ENCODE measurements around the gene TMEM17. TPM values are rescaled to one million over a fixed set of nuclear protein-coding genes. Genes with fewer than 3 reads are reported as not detected.

The TMEM17 gene
- total RNA-seq, 2 experiments from 2014 or later, result 0.21 TPM; not detected in 1

- Mint-ChIP-seq H3K27ac (no peak overlapping the region), H3K36me3 (ENCODE audit: low read depth) (no peaks in the 10 kb centered on the region), H3K9me3 (no peaks in the 10 kb centered on the region), H3K27me3 (ENCODE audit: low read depth) (no peaks in the 10 kb centered on the region), H3K4me1 (ENCODE audit: low read depth) (no peaks in the 10 kb centered on the region), H3K4me3 (no peak overlapping the region)
- no peak for DNase-seq
- intact Hi-C loops (cut with micrococcal nuclease), result no loop called here
- CTCF ChIA-PET, result interaction anchor here (1.4 kb wide), 1 partner anchor 9 kb away, joined by 4 read pairs; no protein-coding TSS in a partner anchor
Observed at GRCh38 chr2:62467100-62467474, 38.9 kb downstream of the TMEM17 start.

- H3K36me3 Mint-ChIP-seq (ENCODE audit: low read depth), result no peaks in the 10 kb centered on the region
- H3K9me3 Mint-ChIP-seq, result no peaks in the 10 kb centered on the region
- no peak for DNase-seq
- CTCF ChIA-PET, result interaction anchor here (1.2 to 1.4 kb wide), 2 partner anchors 9 to 10 kb away, joined by 4 read pairs; no protein-coding TSS in a partner anchor
- no peaks in the 10 kb centered on the region for H3K27me3 Mint-ChIP-seq (ENCODE audit: low read depth)
- H3K4me3 Mint-ChIP-seq, result no peak overlapping the region
- no peak overlapping the region for H3K27ac Mint-ChIP-seq
- intact Hi-C loops (cut with micrococcal nuclease), result no loop called here
- no peaks in the 10 kb centered on the region for H3K4me1 Mint-ChIP-seq (ENCODE audit: low read depth)
Observed at GRCh38 chr2:62466503-62466854, 39.5 kb downstream of the TMEM17 start.

- Mint-ChIP-seq H3K27ac (no peak overlapping the region), H3K36me3 (ENCODE audit: low read depth) (no peaks in the 10 kb centered on the region), H3K27me3 (ENCODE audit: low read depth) (no peaks in the 10 kb centered on the region), H3K4me3 (no peak overlapping the region), H3K9me3 (no peaks in the 10 kb centered on the region), H3K4me1 (ENCODE audit: low read depth) (no peaks in the 10 kb centered on the region)
- DNase-seq, result no peak
- CTCF ChIA-PET, result interaction anchor here (1.2 to 1.4 kb wide), 2 partner anchors 8 to 9 kb away, joined by 4 read pairs; no protein-coding TSS in a partner anchor
- intact Hi-C loops (cut with micrococcal nuclease), result no loop called here
Observed at GRCh38 chr2:62465741-62466502, 40.1 kb downstream of the TMEM17 start.

DNA sequence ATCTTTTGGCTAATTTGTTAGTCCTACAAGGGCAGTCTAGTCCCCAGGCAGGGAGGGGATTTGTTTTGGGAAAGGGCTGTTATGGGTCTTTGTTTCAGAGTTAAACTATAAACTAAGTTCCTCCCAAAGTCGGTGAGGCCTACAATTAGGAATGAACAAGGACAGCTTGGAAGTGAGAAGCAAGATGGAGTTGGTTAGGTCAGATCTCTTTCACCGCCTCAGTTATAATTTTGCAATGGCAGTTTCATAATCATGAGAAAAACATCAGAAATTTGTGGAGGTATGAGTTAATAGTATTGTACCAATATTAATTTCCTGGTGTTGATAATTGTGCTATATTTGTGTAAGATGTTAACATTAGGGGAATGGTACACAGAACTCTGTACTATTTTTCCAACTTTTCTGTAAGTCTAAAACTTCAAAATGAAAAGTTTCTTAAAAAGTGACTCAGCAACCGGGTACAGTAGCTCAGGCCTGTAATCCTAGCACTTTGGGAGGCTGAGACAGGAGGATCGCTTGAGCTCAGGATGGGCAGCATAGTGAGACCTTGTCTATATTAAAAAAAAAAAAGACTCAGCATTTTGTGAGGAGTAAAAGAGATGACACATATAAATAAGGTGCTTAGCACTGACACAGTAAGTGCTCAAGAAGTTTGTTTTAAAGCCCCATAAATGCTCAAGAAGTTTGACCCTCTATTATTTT, 40.8 kb downstream of the TMEM17 start:
- CTCF ChIA-PET, result interaction anchor here (1.2 kb wide), 1 partner anchor 9 kb away, joined by 4 read pairs; no protein-coding TSS in a partner anchor
- H3K4me1 Mint-ChIP-seq (ENCODE audit: low read depth), result no peaks in the 10 kb centered on the region
- H3K27ac Mint-ChIP-seq, result no peak overlapping the region
- no peak overlapping the region for H3K4me3 Mint-ChIP-seq
- intact Hi-C loops (cut with micrococcal nuclease), result no loop called here
- no peaks in the 10 kb centered on the region for H3K36me3 Mint-ChIP-seq (ENCODE audit: low read depth)
- DNase-seq, result no peak
- H3K9me3 Mint-ChIP-seq, result no peaks in the 10 kb centered on the region
- H3K27me3 Mint-ChIP-seq (ENCODE audit: low read depth), result no peaks in the 10 kb centered on the region

DNA sequence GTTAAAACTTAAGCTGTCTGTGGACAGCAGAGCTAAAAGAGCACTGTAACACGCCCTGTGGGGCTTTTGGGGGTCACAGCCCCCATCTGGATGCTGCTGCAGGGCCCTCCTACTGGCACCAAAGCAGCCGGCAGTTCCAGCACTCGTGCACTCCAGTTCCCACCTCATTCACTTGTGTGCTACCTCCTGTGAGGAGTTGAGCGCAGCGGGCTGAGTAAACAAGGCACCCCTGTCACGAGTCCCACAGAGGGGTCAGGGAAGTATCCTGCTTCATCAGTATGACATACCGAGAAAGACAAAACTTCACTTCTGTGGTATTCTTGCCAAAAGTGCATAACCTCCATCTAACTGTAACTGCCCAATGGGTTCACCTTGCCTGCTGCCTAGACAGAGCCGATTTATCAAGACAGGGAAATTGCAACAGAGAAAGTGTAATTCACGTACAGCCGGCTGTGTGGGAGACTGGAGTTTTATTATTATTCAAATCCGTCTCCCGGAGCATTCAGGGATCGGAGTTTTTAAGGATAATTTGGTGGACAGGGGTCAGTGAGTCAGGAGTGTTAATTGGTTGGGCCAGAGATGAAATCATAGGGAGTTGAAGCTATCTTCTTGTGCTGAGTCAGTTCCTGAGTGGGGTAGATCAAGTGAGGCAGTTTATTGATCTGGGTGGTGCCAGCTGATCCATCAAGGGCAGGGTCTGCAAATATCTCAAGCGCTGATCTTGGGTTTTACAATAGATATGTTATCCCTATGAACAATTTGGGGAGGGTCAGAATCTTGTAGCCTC, 41.6 kb downstream of the TMEM17 start:
- H3K4me1 Mint-ChIP-seq (ENCODE audit: low read depth), result no peaks in the 10 kb centered on the region
- no peak overlapping the region for H3K4me3 Mint-ChIP-seq
- DNase-seq, result no peak
- no peaks in the 10 kb centered on the region for H3K9me3 Mint-ChIP-seq
- H3K36me3 Mint-ChIP-seq (ENCODE audit: low read depth), result no peaks in the 10 kb centered on the region
- CTCF ChIA-PET, result interaction anchor here (2.4 kb wide), 1 partner anchor 311 kb away, joined by 5 read pairs; no protein-coding TSS in a partner anchor
- intact Hi-C loops (cut with micrococcal nuclease), result no loop called here
- H3K27me3 Mint-ChIP-seq (ENCODE audit: low read depth), result no peaks in the 10 kb centered on the region
- no peak overlapping the region for H3K27ac Mint-ChIP-seq

GRCh38 chr2:62462211-62462610, 43.8 kb downstream of the TMEM17 start:
- Mint-ChIP-seq H3K27me3 (ENCODE audit: low read depth) (no peaks in the 10 kb centered on the region), H3K36me3 (ENCODE audit: low read depth) (no peaks in the 10 kb centered on the region), H3K4me1 (ENCODE audit: low read depth) (no peaks in the 10 kb centered on the region), H3K9me3 (no peaks in the 10 kb centered on the region), H3K27ac (no peak overlapping the region), H3K4me3 (no peak overlapping the region)
- CTCF ChIA-PET, result interaction anchor here (2.4 kb wide), 1 partner anchor 313 kb away, joined by 5 read pairs; no protein-coding TSS in a partner anchor
- DNase-seq, result no peak
- intact Hi-C loops (cut with micrococcal nuclease), result no loop called here

DNA sequence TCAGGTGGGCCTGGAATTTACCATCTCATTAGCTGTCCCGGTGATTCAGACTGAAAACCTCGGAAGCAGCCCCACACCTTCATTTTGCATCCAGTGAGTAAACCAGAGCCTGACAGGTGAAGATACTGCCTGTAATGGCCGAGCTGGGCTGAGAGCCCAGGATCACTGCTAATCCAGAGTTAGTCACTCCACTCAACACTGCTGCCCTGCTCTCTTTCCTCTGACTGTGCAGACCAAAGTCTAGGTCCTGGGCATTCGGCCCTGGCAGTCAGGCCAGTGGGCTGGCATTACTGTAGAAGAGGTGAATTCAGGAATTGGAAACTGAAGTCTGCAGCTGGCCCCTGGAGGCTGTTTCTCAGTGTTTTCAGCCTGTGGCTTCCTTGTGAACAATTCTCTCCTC, 44.3 kb downstream of the TMEM17 start:
- CTCF ChIA-PET, result no interaction called here
- Mint-ChIP-seq H3K4me3 (no peak overlapping the region), H3K27me3 (ENCODE audit: low read depth) (no peaks in the 10 kb centered on the region), H3K27ac (no peak overlapping the region), H3K4me1 (ENCODE audit: low read depth) (no peaks in the 10 kb centered on the region), H3K9me3 (no peaks in the 10 kb centered on the region), H3K36me3 (ENCODE audit: low read depth) (no peaks in the 10 kb centered on the region)
- DNase-seq, result no peak
- intact Hi-C loops (cut with micrococcal nuclease), result no loop called here

DNA sequence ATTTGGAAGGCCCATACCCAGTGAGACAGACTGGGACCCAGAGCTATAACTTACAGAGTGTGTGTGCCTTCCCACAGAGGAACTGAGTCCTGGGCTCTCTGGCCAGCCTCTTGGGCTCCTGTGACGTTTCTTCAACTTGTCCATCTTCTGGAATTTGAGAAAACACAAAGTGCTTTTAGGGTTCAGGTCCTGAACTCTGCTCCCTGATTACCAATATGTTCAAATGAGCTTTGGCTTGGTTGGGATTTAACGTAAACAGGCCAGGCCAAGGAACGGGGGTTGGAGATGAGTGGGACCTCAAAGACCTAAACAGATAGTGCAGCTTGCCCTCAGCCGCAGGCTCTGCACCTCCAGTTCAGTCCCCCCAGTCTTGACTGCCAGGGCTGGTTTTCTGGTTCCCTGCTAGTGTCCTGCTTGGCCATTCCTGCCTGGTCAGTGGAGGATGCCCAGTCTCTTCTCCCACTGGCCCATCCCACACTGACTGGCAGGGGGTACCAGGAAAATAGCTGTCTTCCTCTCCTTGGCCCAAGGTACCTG, 44.9 kb downstream of the TMEM17 start:
- Mint-ChIP-seq H3K9me3 (no peaks in the 10 kb centered on the region), H3K27me3 (ENCODE audit: low read depth) (peaks cover 5% of the 10 kb centered on the region), H3K4me1 (ENCODE audit: low read depth) (no peaks in the 10 kb centered on the region), H3K4me3 (no peak overlapping the region), H3K27ac (no peak overlapping the region), H3K36me3 (ENCODE audit: low read depth) (no peaks in the 10 kb centered on the region)
- CTCF ChIA-PET, result no interaction called here
- DNase-seq, result no peak
- intact Hi-C loops (cut with micrococcal nuclease), result no loop called here

DNA sequence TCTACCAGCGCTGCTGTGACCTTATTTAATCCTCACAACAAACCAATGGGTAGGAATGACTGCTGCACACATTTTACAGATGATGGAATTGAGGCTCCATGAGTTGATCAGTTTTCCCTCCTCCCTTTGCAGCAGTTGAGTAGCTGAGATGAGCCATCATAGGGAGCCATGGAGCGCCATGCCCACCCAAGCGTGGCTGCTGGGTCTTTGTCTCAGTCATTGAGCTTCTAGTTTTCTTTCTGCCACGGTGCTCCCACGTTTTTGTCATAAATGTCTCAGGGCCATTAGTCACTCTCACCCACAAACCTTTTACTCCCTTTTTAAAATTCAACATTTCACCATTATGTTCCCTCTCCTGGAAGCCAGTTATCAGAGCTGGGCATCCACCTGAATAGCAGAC, 45.8 kb downstream of the TMEM17 start:
- Mint-ChIP-seq H3K4me3 (no peak overlapping the region), H3K36me3 (ENCODE audit: low read depth) (no peaks in the 10 kb centered on the region), H3K27me3 (ENCODE audit: low read depth) (peaks cover 8% of the 10 kb centered on the region), H3K27ac (no peak overlapping the region), H3K9me3 (no peaks in the 10 kb centered on the region), H3K4me1 (ENCODE audit: low read depth) (no peaks in the 10 kb centered on the region)
- DNase-seq, result no peak
- intact Hi-C loops (cut with micrococcal nuclease), result no loop called here
- CTCF ChIA-PET, result no interaction called here

DNA sequence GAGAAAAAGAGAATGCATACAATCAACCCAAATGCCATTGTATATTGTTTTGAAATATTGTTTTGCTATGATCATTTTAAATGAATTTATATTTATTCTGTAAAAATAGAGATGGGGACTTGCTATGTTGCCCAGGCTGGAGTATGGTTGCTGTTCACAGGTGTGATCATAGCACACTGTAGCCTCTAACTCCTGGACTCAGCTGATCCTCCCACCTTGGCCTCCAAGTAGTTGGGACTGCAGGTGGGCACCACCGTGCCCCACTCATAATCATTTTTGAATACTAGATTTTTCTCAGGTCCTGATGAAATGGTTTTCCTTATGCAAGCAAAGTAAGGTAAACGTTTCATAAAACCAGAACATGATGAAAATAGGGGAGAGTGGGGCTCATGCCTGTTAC, 46.3 kb downstream of the TMEM17 start:
- intact Hi-C loops (cut with micrococcal nuclease), result loop anchor here (5.0 kb wide), 2 partner anchors 593 to 1028 kb away; partner anchors contain the start of gene OTX1
- Mint-ChIP-seq H3K36me3 (ENCODE audit: low read depth) (no peaks in the 10 kb centered on the region), H3K4me1 (ENCODE audit: low read depth) (no peaks in the 10 kb centered on the region), H3K27me3 (ENCODE audit: low read depth) (peaks cover 8% of the 10 kb centered on the region), H3K27ac (no peak overlapping the region), H3K9me3 (no peaks in the 10 kb centered on the region), H3K4me3 (no peak overlapping the region)
- no peak for DNase-seq
- CTCF ChIA-PET, result interaction anchor here (3.6 kb wide), 1 partner anchor 315 kb away, joined by 75 read pairs; no protein-coding TSS in a partner anchor

DNA sequence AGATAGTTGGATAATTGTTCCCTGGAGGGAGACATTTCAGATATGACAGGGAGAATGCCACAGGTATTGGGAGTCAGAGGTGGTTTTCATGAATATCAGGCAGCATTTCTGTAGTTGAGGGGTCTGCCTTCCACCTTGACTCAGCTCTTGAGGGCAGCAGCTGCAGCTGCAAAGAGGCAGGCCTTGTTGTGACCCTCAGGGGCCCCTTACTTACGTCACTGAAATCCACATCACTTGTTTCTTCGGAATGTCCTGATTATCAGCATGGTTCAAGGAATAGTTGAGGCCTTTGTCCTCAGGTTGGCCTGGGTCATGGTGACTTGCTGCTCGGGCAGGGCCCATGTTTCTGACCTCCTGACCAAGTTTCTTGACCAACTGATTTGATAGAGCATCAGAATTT, 46.9 kb downstream of the TMEM17 start:
- H3K4me1 Mint-ChIP-seq (ENCODE audit: low read depth), result no peaks in the 10 kb centered on the region
- H3K4me3 Mint-ChIP-seq, result no peak overlapping the region
- H3K27me3 Mint-ChIP-seq (ENCODE audit: low read depth), result peaks cover 8% of the 10 kb centered on the region
- H3K9me3 Mint-ChIP-seq, result no peaks in the 10 kb centered on the region
- H3K27ac Mint-ChIP-seq, result no peak overlapping the region
- no peak for DNase-seq
- H3K36me3 Mint-ChIP-seq (ENCODE audit: low read depth), result no peaks in the 10 kb centered on the region
- CTCF ChIA-PET, result interaction anchor here (3.6 kb wide), 1 partner anchor 315 kb away, joined by 75 read pairs; no protein-coding TSS in a partner anchor
- intact Hi-C loops (cut with micrococcal nuclease), result loop anchor here (5.0 kb wide), 2 partner anchors 593 to 1028 kb away; partner anchors contain the start of gene OTX1

- no peaks in the 10 kb centered on the region for H3K9me3 Mint-ChIP-seq
- H3K4me3 Mint-ChIP-seq, result no peak overlapping the region
- CTCF ChIA-PET, result interaction anchor here (3.6 kb wide), 1 partner anchor 316 kb away, joined by 75 read pairs; no protein-coding TSS in a partner anchor
- intact Hi-C loops (cut with micrococcal nuclease), result loop anchor here (5.0 kb wide), 2 partner anchors 594 to 1029 kb away; partner anchors contain the start of gene OTX1
- no peaks in the 10 kb centered on the region for H3K36me3 Mint-ChIP-seq (ENCODE audit: low read depth)
- H3K4me1 Mint-ChIP-seq (ENCODE audit: low read depth), result no peaks in the 10 kb centered on the region
- H3K27me3 Mint-ChIP-seq (ENCODE audit: low read depth), result peaks cover 8% of the 10 kb centered on the region
- no peak for DNase-seq
- H3K27ac Mint-ChIP-seq, result no peak overlapping the region
Observed at GRCh38 chr2:62458671-62459081, 47.3 kb downstream of the TMEM17 start.

Measured in activated naive CD4-positive, alpha-beta T cell treated with anti-CD3 and anti-CD28 coated beads for 36 hours (primary cell).